ENCODE results near the gene PTPN9. TPM values are rescaled to one million over a fixed set of nuclear protein-coding genes. Genes with fewer than 3 reads are reported as not detected.

PTPN9 gene
- total and polyA plus RNA-seq, 10 of the 15 experiments (the other 5 are each of a cell fraction or from before 2014, with no cell fraction given), result 7.8 to 29.1 (median 18.5) TPM

- TF ChIP-seq NKRF (conservative IDR thresholded peaks at IDR 0.05) (no peak), GABPA (IDR thresholded peaks at IDR 0.05; ENCODE audit: low read depth) (no peak), BACH1 (IDR thresholded peaks at IDR 0.05; ENCODE audit: borderline replicate concordance) (no peak), NR2F1 (conservative IDR thresholded peaks at IDR 0.05) (no peak), ELK1 (IDR thresholded peaks at IDR 0.05; ENCODE audit: low read depth, low read length) (0 out of 2 replicates have a peak, but pooled peaks have one; percentile 7), SREBF2 (IDR thresholded peaks at IDR 0.05; ENCODE audit: low read length) (no peak), HSF1 (IDR thresholded peaks at IDR 0.05; ENCODE audit: low read depth, low read length) (no peak), EGR1 (IDR thresholded peaks at IDR 0.05; ENCODE audit: borderline replicate concordance in 1 of 2, low read depth in 2 of 2, low read length in 2 of 2) (peak in 1 of 2 experiments; percentile 25; a peak in 2 of 3 replicates), ZBTB33 (IDR thresholded peaks at IDR 0.05) (no peak), IRF5 (IDR thresholded peaks at IDR 0.05; ENCODE audit: borderline replicate concordance) (no peak), ZNF384 (IDR thresholded peaks at IDR 0.05; ENCODE audit: borderline replicate concordance, low read depth, low read length) (no peak), BCL3 (IDR thresholded peaks at IDR 0.05; ENCODE audit: borderline replicate concordance, insufficient read depth, low read depth, low read length, poor library complexity, severe bottlenecking) (no peak), BRCA1 (IDR thresholded peaks at IDR 0.05; ENCODE audit: low read depth, low read length) (no peak), ZBTB11 (CRISPR knock-in tag; IDR thresholded peaks at IDR 0.05) (no peak), MTA3 (IDR thresholded peaks at IDR 0.05; ENCODE audit: borderline replicate concordance, low read length) (no peak)
These were observed 127.3 kb downstream of the PTPN9 start, which contains the start of gene SIN3A (continued) for GRCh38 chr15:75451674-75452363.
